Breast epithelium (tissue), 3 donors: Measurements from ENCODE around the gene HYDIN.

Experiments
- POLR2A ChIP-seq: fragments of 450-650 bp; IDR thresholded peaks from one replicate; pipeline ENCODE4 v1.6.1; 2016; ENCODE audit warnings: antibody characterized with exemption, mild to moderate bottlenecking, moderate library complexity
- TF ChIP-seq, protein P1 (sequence below), 3 donors: fragments of 450-650 bp; IDR thresholded peaks; one replicate each; pipeline ENCODE4 v1.5.1; 2016 to 2017; ENCODE audit warnings: antibody characterized with exemption in 3 of 3, mild to moderate bottlenecking in 3 of 3, moderate library complexity in 3 of 3

GRCh38 chr16:71242601-71243000, 12.1 kb upstream of the HYDIN start:
- TF ChIP-seq, protein P1, sequence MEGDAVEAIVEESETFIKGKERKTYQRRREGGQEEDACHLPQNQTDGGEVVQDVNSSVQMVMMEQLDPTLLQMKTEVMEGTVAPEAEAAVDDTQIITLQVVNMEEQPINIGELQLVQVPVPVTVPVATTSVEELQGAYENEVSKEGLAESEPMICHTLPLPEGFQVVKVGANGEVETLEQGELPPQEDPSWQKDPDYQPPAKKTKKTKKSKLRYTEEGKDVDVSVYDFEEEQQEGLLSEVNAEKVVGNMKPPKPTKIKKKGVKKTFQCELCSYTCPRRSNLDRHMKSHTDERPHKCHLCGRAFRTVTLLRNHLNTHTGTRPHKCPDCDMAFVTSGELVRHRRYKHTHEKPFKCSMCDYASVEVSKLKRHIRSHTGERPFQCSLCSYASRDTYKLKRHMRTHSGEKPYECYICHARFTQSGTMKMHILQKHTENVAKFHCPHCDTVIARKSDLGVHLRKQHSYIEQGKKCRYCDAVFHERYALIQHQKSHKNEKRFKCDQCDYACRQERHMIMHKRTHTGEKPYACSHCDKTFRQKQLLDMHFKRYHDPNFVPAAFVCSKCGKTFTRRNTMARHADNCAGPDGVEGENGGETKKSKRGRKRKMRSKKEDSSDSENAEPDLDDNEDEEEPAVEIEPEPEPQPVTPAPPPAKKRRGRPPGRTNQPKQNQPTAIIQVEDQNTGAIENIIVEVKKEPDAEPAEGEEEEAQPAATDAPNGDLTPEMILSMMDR (IDR thresholded peaks at IDR 0.05) = no peak
- TF ChIP-seq POLR2A = no peak
